ENCODE results near the gene GLE1.

DNA sequence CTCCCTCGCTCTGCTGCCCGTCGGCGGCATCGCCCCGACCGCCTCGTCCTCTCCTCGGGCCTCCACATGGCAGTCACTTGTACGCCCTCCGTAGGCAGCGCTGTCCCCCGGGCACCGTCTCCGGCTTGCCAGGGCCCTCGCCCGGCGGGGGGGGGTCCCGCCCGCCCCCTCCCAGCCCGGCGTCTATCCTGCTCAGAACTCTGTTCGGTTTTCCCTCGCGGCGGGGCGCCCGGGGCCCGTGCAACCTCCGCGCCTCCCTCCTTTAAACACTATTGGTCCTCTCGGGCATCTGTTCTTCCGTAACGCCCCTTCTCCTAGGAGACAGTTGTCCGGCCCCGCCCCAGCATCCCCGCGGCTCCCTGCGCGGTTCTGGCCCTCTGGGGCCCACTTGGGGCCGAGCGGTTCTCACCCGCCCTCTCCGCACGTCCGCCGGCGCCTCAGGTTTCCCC is 47.9 kb upstream of the GLE1 start:
- no peak for TF ChIP-seq RARB (CRISPR knock-in tag; IDR thresholded peaks at IDR 0.05)
- TF ChIP-seq, protein P1, sequence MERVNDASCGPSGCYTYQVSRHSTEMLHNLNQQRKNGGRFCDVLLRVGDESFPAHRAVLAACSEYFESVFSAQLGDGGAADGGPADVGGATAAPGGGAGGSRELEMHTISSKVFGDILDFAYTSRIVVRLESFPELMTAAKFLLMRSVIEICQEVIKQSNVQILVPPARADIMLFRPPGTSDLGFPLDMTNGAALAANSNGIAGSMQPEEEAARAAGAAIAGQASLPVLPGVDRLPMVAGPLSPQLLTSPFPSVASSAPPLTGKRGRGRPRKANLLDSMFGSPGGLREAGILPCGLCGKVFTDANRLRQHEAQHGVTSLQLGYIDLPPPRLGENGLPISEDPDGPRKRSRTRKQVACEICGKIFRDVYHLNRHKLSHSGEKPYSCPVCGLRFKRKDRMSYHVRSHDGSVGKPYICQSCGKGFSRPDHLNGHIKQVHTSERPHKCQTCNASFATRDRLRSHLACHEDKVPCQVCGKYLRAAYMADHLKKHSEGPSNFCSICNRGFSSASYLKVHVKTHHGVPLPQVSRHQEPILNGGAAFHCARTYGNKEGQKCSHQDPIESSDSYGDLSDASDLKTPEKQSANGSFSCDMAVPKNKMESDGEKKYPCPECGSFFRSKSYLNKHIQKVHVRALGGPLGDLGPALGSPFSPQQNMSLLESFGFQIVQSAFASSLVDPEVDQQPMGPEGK (CRISPR knock-in tag; IDR thresholded peaks at IDR 0.05; ENCODE audit: borderline replicate concordance): no peak
- no peak for TF ChIP-seq BACH2 (CRISPR knock-in tag; IDR thresholded peaks at IDR 0.05; ENCODE audit: borderline replicate concordance)
- TF ChIP-seq CSDC2 (CRISPR knock-in tag; IDR thresholded peaks at IDR 0.05): no peak
- no peak for TF ChIP-seq ZFP3 (CRISPR knock-in tag; IDR thresholded peaks at IDR 0.05)
- TF ChIP-seq, protein P2, sequence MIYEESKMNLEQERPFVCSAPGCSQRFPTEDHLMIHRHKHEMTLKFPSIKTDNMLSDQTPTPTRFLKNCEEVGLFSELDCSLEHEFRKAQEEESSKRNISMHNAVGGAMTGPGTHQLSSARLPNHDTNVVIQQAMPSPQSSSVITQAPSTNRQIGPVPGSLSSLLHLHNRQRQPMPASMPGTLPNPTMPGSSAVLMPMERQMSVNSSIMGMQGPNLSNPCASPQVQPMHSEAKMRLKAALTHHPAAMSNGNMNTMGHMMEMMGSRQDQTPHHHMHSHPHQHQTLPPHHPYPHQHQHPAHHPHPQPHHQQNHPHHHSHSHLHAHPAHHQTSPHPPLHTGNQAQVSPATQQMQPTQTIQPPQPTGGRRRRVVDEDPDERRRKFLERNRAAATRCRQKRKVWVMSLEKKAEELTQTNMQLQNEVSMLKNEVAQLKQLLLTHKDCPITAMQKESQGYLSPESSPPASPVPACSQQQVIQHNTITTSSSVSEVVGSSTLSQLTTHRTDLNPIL (CRISPR knock-in tag; IDR thresholded peaks at IDR 0.05; ENCODE audit: low read depth): no peak
- TF ChIP-seq ARNTL (CRISPR knock-in tag; IDR thresholded peaks at IDR 0.05; ENCODE audit: borderline replicate concordance, low read depth): no peak
